Fibroblast of mammary gland (primary cell): ENCODE results near the gene MBD2.
A peak's percentile ranks its signal among the peaks of the same experiment; 100 is the strongest.

Experiments
- DNase-seq: peaks from one replicate; pipeline ENCODE4 v3.0.0-alpha.2; 2010; ENCODE audit warnings: low read depth
- H3K4me3 ChIP-seq: 2 replicates; pipeline ENCODE4 v1.5.1; 2011; ENCODE audit warnings: low read depth, mild to moderate bottlenecking, low read length, moderate library complexity; ENCODE audit not compliant: control insufficient read depth
- CTCF ChIP-seq: conservative IDR thresholded peaks from 2 replicates; pipeline ENCODE4 v1.5.1; 2011; ENCODE audit warnings: low read depth, low read length, inconsistent platforms; ENCODE audit not compliant: control insufficient read depth, insufficient read depth

The MBD2 gene

GRCh38 chr18:54148151-54148550 lies 76.3 kb downstream of the MBD2 start:
- no peak for TF ChIP-seq CTCF
- H3K4me3 ChIP-seq = no peak overlapping the region
- DNase-seq = no peak

- DNase-seq = no peak
- no peak overlapping the region for H3K4me3 ChIP-seq
- TF ChIP-seq CTCF = no peak
Observed at GRCh38 chr18:54147439-54147838, 77.0 kb downstream of the MBD2 start.

GRCh38 chr18:54141041-54141608 lies 83.3 kb downstream of the MBD2 start:
- no peak for DNase-seq
- H3K4me3 ChIP-seq = no peak overlapping the region
- no peak for TF ChIP-seq CTCF

- H3K4me3 ChIP-seq = no peak overlapping the region
- DNase-seq = peak; percentile 92
- no peak for TF ChIP-seq CTCF
Observed at GRCh38 chr18:54140641-54141040, 83.8 kb downstream of the MBD2 start.

GRCh38 chr18:54135216-54135615 lies 89.3 kb downstream of the MBD2 start:
- H3K4me3 ChIP-seq = no peak overlapping the region
- TF ChIP-seq CTCF = no peak
- no peak for DNase-seq

GRCh38 chr18:54134053-54134452 lies 90.4 kb downstream of the MBD2 start:
- TF ChIP-seq CTCF = no peak
- no peak for DNase-seq
- H3K4me3 ChIP-seq = no peak overlapping the region

GRCh38 chr18:54130631-54131030 lies 93.8 kb downstream of the MBD2 start:
- DNase-seq = no peak
- no peak for TF ChIP-seq CTCF
- no peak overlapping the region for H3K4me3 ChIP-seq
